HCT116 (cell line): ENCODE data around the gene SLC12A8. TPM values are rescaled to one million over a fixed set of nuclear protein-coding genes. Genes with fewer than 3 reads are reported as not detected.

Experiments
- ATAC-seq: fragments of 200-7000 bp; cut with Tn5 transposase; 2 replicates; pipeline ENCODE4 v1.9.1; 2020; ENCODE audit warnings: mild to moderate bottlenecking, moderate library complexity
- BruUV-seq: library from RNA; stranded (reverse); fragments of 400-500 nt; replicated peaks from 2 replicates; lab custom pipeline; 2021; lab: Mats Ljungman, UMichigan
- CTCF ChIA-PET: fragments of 300-600 bp; sonication (Branson Sonifier 250); formaldehyde crosslinking; loops from one replicate; lab custom pipeline; 2021; ENCODE audit warnings: antibody characterized with exemption; lab: Charles Lee
- POLR2A ChIA-PET: fragments of 300-600, 350-600 bp; sonication (Branson Sonifier 250); formaldehyde crosslinking; loops from one replicate; lab custom pipeline; 2021; ENCODE audit warnings: antibody characterized with exemption; lab: Charles Lee
- RAD21 ChIA-PET, 2 experiments: fragments of 300-600 bp; sonication (Branson Sonifier 250); formaldehyde crosslinking; loops; one replicate each; lab custom pipeline; 2023; ENCODE audit warnings: low total read pairs in 2 of 2; ENCODE audit not compliant: uncharacterized antibody in 2 of 2, unreplicated experiment in 2 of 2, low non-redundant PET in 1 of 2; lab: Charles Lee
- DNase-seq: peaks from one replicate; pipeline ENCODE4 v3.0.0-alpha.2; 2010; ENCODE audit warnings: low read depth, low spot score
- H2AFZ ChIP-seq: fragments of 200-600 bp; shearing (Covaris generic), sonication (generic); 2 replicates; pipeline ENCODE4 v1.6.1; 2017; ENCODE audit warnings: low read depth, mixed run types, mixed read lengths, antibody characterized with exemption, low read length; ENCODE audit not compliant: poor library complexity, severe bottlenecking
- H3K27ac ChIP-seq: 2 replicates; pipeline ENCODE4 v1.5.1; 2012; ENCODE audit warnings: low read depth, low read length
- H3K27me3 ChIP-seq: fragments of 200-600 bp; sonication (generic); 2 replicates; pipeline ENCODE4 v1.6.1; 2016; ENCODE audit warnings: mixed run types, low read length, mixed read lengths; ENCODE audit not compliant: insufficient read depth
- H3K36me3 ChIP-seq, 2 experiments: fragments of 200-500 bp in 1 of 2; fragments of 200-600 bp in 1 of 2; sonication (Bioruptor generic) in 1 of 2; sonication (generic) in 1 of 2; 2 replicates each; pipeline versions ENCODE4 v1.5.1 to v1.6.1; 2014 to 2016; ENCODE audit warnings: low read length in 2 of 2, inconsistent platforms in 1 of 2, mixed read lengths in 1 of 2, mixed run types in 1 of 2; ENCODE audit not compliant: insufficient read depth in 2 of 2, control insufficient read depth in 1 of 2
- H3K4me1 ChIP-seq, 2 experiments: fragments of 200-600 bp in 1 of 2; sonication (generic) in 1 of 2; 2 replicates each; pipeline versions ENCODE4 v1.5.1 to v1.6.1; 2012 to 2017; ENCODE audit warnings: low read length in 2 of 2, inconsistent platforms in 1 of 2, mild to moderate bottlenecking in 1 of 2, mixed read lengths in 1 of 2, mixed run types in 1 of 2, moderate library complexity in 1 of 2; ENCODE audit not compliant: insufficient read depth in 2 of 2, control insufficient read depth in 1 of 2
- H3K4me2 ChIP-seq: fragments of 200-600 bp; sonication (generic); 2 replicates; pipeline ENCODE4 v1.6.1; 2017; ENCODE audit warnings: mixed run types, low read length, mixed read lengths
- H3K4me3 ChIP-seq, 2 experiments: fragments of 200-600 bp in 1 of 2; sonication (generic) in 1 of 2; replicated peaks in 1 of 2; 2 replicates each; pipeline ENCODE4 v1.5.1; 2011 to 2016; ENCODE audit warnings: low read length in 2 of 2, control low read depth in 1 of 2, low read depth in 1 of 2, mild to moderate bottlenecking in 1 of 2, mixed read lengths in 1 of 2, mixed run types in 1 of 2
- H3K79me2 ChIP-seq: fragments of 200-600 bp; sonication (generic); 2 replicates; pipeline ENCODE4 v1.6.1; 2017; ENCODE audit warnings: mild to moderate bottlenecking, mixed run types, low read length, moderate library complexity, mixed read lengths; ENCODE audit not compliant: insufficient read depth
- H3K9ac ChIP-seq: fragments of 200-600 bp; sonication (generic); 2 replicates; pipeline ENCODE4 v1.6.1; 2016; ENCODE audit warnings: low read length, mixed read lengths
- H3K9me2 ChIP-seq: fragments of 200-600 bp; sonication (generic), shearing (Covaris generic); 2 replicates; pipeline ENCODE4 v1.6.1; 2017; ENCODE audit warnings: mixed run types, mild to moderate bottlenecking, moderate library complexity; ENCODE audit not compliant: insufficient read depth
- H3K9me3 ChIP-seq, 2 experiments: fragments of 200-500 bp in 1 of 2; fragments of 200-600 bp in 1 of 2; sonication (Bioruptor generic) in 1 of 2; sonication (generic) in 1 of 2; 2 replicates each; pipeline ENCODE4 v1.6.1; 2014 to 2017; ENCODE audit warnings: low read length in 2 of 2, mixed read lengths in 2 of 2, inconsistent platforms in 1 of 2, low read depth in 1 of 2, mild to moderate bottlenecking in 1 of 2, mixed run types in 1 of 2, moderate library complexity in 1 of 2; ENCODE audit not compliant: control insufficient read depth in 1 of 2, insufficient read depth in 1 of 2
- H4K20me1 ChIP-seq: fragments of 200-600 bp; sonication (generic), shearing (Covaris generic); 2 replicates; pipeline ENCODE4 v1.6.1; 2017; ENCODE audit warnings: mixed run types, mild to moderate bottlenecking, moderate library complexity; ENCODE audit not compliant: insufficient read depth
- EGR1 ChIP-seq: IDR thresholded peaks from 2 replicates; pipeline ENCODE4 v1.6.1; 2012; ENCODE audit warnings: low read depth
- ELF1 ChIP-seq: IDR thresholded peaks from 2 replicates; pipeline ENCODE4 v1.6.1; 2012; ENCODE audit warnings: low read depth, borderline replicate concordance
- EZH2 ChIP-seq: fragments of 200-600 bp; sonication (generic); IDR thresholded peaks from 2 replicates; pipeline ENCODE4 v1.6.1; 2017; ENCODE audit warnings: antibody characterized with exemption, mixed run types
- EZH2phosphoT487 ChIP-seq: fragments of 200-600 bp; IDR thresholded peaks from 2 replicates; pipeline ENCODE4 v1.6.1; 2018; ENCODE audit warnings: antibody characterized with exemption, borderline replicate concordance
- JUND ChIP-seq: IDR thresholded peaks from 2 replicates; pipeline ENCODE4 v1.6.1; 2012
- POLR2A ChIP-seq: IDR thresholded peaks from 2 replicates; pipeline ENCODE4 v1.7.0; 2011; ENCODE audit warnings: borderline replicate concordance; ENCODE audit not compliant: insufficient read depth, insufficient read length; ENCODE audit errors: extremely low read depth
- RAD21 ChIP-seq: IDR thresholded peaks from 2 replicates; pipeline ENCODE4 v1.6.1; 2012; ENCODE audit warnings: low read depth, mild to moderate bottlenecking
- SP1 ChIP-seq: IDR thresholded peaks from 2 replicates; pipeline ENCODE4 v1.6.1; 2012; ENCODE audit warnings: low read depth
- YY1 ChIP-seq: IDR thresholded peaks from 2 replicates; pipeline ENCODE4 v1.6.1; 2011; ENCODE audit warnings: low read length, low read depth, moderate library complexity, mild to moderate bottlenecking; ENCODE audit not compliant: insufficient replicate concordance; ENCODE audit errors: extremely low read depth
- intact Hi-C: fragments of 100-400 bp; cut with micrococcal nuclease; formaldehyde crosslinking; loops from 2 replicates; pipeline ENCODE4 v1.10.0; 2022
- total RNA-seq: library from RNA; stranded (reverse); gene quantifications from one replicate; pipeline ENCODE4 v1.2.1, GENCODE V29; 2021; ENCODE audit not compliant: unreplicated experiment
- TF ChIP-seq, protein P1 (sequence below): IDR thresholded peaks from 2 replicates; pipeline ENCODE4 v1.6.1; 2011; ENCODE audit warnings: mild to moderate bottlenecking, low read length, moderate library complexity; ENCODE audit not compliant: insufficient replicate concordance; ENCODE audit errors: extremely low read depth

The SLC12A8 gene
- total RNA-seq, 1 experiment from 2014 or later: 19.9 TPM

DNA sequence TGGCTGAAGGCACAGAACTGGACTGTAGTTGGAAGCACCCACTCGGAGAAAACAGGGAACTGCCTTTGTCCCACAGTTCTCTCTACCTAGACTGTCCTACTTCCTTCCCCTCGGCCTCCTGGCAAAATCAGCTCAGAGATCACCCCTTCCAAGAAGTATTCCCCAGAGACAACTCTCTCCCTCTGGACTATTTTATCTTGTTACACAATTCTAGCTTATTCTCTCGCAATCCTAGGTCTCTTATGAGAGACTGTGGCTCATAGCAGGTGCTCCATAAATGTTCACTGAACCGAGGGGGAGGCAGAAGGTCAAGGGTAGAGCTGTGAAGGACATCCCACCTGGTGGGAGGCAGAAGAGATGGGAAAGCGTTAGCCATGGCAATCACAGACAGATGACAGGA, 167.4 kb downstream of the SLC12A8 start (continued):
- no peak for TF ChIP-seq YY1
- TF ChIP-seq EZH2phosphoT487: no peak
- TF ChIP-seq EZH2: no peak

DNA sequence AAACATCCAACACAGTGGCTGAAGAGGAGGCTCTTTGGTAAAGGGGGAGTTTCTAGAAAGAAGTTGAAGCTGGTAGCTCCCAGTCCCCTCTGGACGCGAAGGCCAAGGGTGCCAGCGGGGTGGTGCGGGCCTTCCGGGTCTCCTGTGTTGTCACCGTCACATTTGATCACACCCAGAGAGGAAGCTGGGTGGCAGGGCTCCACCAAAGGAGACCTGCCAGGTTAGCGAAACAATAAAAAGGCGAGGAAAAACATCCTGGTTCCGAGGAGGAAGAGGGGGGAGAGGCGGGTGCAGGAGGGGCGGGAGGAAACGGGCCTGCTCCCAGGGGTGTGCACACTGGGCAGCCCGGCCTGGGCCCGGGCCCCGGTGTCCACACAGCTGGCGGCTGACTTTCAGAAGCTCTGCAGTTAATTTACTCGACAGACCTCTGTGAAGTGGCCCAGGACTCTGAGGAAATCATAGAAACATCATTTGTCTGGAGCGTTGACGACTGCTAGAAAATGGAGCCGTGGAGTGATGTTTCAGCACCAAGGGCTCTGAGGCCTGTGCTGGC, 168.9 kb downstream of the SLC12A8 start:
- Histone ChIP-seq H3K9ac (no peak overlapping the region), H2AFZ (no peak overlapping the region), H3K27ac (no peak overlapping the region), H3K9me3 (no peaks in the 10 kb centered on the region), H3K4me1 (peaks cover 0 to 5% of the 10 kb centered on the region in 2 experiments; a peak in 1 of 4 replicates), H3K79me2 (no peaks in the 10 kb centered on the region), H3K4me3 (no peak overlapping the region), H3K36me3 (no peaks in the 10 kb centered on the region), H3K9me2 (no peaks in the 10 kb centered on the region), H3K4me2 (no peak overlapping the region), H4K20me1 (no peaks in the 10 kb centered on the region), H3K27me3 (no peaks in the 10 kb centered on the region; the same call in none of the 2 replicates)
- TF ChIP-seq EZH2: no peak
- TF ChIP-seq, protein P1, sequence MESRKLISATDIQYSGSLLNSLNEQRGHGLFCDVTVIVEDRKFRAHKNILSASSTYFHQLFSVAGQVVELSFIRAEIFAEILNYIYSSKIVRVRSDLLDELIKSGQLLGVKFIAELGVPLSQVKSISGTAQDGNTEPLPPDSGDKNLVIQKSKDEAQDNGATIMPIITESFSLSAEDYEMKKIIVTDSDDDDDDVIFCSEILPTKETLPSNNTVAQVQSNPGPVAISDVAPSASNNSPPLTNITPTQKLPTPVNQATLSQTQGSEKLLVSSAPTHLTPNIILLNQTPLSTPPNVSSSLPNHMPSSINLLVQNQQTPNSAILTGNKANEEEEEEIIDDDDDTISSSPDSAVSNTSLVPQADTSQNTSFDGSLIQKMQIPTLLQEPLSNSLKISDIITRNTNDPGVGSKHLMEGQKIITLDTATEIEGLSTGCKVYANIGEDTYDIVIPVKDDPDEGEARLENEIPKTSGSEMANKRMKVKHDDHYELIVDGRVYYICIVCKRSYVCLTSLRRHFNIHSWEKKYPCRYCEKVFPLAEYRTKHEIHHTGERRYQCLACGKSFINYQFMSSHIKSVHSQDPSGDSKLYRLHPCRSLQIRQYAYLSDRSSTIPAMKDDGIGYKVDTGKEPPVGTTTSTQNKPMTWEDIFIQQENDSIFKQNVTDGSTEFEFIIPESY: no peak
- TF ChIP-seq EZH2phosphoT487: no peak
- TF ChIP-seq YY1: no peak
- TF ChIP-seq RAD21: no peak
- no peak for TF ChIP-seq SP1
- no peak for TF ChIP-seq ELF1
- TF ChIP-seq EGR1: no peak
- no peak for TF ChIP-seq JUND
- no peak for TF ChIP-seq POLR2A
- ChIA-PET POLR2A (no interaction called here), RAD21 (no interaction called here), CTCF (no interaction called here)
- DNase-seq (no peak), ATAC-seq (no peak)
- BruUV-seq: no TSS peak
- intact Hi-C loops: no loop called here
